ENCODE data around the gene BAZ1A.
A peak's percentile ranks its signal among the peaks of the same experiment; 100 is the strongest.

Gene BAZ1A

DNA sequence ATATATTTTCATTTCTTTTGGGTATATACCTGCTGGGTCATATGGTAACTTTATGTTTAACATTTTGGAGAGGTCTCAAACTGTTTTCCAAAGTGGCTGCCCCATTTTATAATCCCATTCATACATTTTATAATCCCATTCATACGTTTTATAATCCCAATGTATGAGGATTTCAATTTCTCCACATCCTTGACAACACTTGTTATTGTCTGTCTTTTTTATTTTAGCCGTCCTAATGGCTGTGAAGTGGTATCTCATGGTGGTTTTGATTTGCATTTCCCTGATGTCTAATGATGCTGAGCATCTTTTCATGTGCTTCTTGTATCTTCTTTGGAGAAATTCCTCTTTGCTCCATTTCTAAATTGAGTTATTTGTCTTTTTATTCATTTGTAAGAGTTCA, 154.0 kb downstream of the BAZ1A start:
- DNase-seq (ENCODE audit: low read depth in 2 of 2), result no peak

DNA sequence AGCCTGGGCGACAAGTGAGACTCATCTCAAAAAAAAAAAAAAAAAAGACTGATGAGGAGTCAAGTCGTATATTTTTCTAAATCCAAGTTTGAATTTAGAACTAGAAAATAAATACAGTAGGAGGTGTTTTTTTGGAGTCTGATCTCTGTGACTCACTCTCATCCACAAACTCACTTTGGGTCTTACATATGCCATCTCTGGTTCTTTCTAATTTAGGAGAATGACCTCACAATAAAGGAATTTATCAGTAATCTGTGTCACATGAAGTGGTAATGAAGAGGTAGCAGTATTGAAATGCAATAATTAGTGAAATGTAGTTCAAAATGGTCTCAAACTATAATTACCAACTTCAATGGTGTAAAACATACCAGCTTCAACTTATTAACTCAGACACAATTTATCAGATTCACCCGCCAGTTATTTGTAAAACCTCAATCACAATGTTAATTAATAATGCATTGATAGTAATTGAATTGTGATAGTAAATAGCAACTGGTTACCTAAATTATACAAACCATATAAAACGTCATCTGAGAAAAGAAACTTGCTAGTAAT, 156.3 kb downstream of the BAZ1A start:
- no peak for DNase-seq (ENCODE audit: low read depth in 2 of 2)

DNA sequence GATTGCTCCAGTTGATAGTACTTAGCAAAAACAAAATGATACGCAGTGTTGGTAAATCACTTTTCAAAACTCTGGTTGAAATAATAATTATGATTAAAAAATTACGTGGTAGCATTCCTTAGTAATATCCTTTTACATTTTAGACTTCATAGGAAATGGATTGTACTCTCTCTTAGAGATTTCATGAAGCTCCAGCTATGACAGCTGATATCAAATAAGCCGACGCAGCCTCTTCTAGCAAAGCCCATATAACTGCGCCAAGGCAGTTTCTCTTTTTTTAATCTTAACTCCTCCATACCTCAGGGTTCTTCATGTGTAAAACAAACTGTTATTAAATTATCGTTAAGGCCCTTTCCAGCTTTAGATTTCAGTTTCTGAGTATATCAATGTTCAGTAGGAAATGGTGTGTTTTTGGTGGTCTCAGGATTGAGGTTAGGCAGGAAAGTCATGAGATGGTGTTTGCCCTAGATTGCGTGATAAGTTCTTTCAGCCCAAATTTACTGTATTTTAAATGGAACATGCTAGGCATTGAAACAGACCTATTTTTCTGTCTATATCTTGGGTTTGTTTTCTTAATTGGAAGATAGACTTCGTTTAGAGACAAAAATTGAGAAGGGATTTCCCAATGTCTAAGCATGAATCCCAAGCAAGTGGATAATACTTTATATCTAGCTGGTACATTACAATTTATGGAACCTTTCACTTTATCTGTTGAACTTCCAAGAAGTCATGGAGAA, 159.9 kb downstream of the BAZ1A start:
- DNase-seq (ENCODE audit: low read depth in 2 of 2), result no peak

DNA sequence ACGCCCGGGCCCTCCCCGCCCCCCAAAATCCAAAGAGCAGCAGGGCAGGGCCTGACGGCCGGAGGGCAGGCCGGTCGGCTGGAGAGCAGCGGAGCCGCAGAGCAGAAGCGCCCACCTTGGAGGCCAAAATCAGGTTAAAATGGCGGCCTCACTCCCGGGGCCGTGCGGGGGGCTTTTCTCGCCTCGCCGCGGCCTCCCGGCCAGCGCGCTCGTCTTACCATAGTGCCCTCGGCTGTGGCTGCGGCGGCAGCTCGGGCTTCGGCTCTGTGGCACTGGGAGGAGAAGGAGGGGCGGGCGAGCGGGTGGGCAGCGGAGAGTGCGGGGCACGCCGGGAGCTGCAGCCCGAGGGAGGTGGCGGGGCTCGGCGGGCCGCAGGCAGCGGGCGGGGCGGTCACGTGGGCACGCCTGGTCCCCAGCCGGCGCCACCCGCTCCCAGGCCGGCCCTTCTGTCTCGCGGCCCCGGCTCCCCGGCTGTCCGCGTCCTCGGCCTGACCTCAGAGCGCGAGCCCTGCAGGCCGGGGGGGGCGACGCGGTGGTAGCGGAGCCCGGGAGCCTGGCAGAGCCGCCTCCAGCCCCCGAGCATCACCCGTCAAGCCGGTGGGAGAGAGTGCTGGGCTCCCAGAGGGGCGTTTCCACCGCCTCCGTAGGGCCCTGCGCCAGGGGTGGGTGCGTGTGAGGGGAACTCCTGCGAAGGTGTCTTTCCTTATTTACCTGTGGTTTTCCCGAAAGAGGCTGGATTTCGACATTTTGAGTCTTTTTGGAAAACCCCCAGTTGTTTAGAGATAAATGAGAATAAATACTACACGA, 160.6 kb downstream of the BAZ1A start, which contains the start of gene CFL2:
Gene CFL2 (minus strand): TSS at position 274 of the 807 bp plus-strand sequence. CDS start 53 bp downstream, at position 221.
- DNase-seq (ENCODE audit: low read depth in 2 of 2), result peak; percentile 44 to 46

DNA sequence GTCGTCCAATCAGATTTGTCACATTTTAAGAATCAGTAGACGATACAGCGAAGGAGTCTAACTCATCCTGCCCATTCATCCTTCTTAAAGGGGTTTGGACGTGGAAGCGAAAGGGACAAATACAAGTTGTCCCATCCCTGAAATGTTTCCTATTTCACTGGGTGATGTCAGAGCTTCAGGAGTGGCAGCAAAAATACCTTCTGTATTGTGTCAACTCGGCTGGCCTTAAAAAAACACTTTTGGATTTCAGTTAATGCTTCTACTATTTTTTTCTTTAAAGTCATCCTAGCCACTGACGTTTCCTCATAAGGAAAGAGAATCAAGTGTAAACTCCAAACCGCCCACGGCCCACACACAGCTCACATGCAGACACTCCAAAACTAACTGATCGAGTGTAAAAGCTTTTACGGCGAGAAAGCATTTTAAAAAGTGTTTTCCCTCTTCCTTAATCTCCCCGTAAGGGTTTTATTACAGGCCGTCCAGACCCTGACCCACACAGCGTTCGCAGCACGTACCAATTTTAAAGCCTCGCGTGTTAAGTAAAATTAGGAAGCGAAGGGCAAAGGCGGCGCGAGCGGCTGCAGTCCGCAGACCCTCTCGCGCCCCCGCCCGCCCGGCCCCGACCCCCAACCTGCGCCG, 161.4 kb downstream of the BAZ1A start:
- peak in 1 of 2 donors; percentile 28 for DNase-seq (ENCODE audit: low read depth in 2 of 2)

DNA sequence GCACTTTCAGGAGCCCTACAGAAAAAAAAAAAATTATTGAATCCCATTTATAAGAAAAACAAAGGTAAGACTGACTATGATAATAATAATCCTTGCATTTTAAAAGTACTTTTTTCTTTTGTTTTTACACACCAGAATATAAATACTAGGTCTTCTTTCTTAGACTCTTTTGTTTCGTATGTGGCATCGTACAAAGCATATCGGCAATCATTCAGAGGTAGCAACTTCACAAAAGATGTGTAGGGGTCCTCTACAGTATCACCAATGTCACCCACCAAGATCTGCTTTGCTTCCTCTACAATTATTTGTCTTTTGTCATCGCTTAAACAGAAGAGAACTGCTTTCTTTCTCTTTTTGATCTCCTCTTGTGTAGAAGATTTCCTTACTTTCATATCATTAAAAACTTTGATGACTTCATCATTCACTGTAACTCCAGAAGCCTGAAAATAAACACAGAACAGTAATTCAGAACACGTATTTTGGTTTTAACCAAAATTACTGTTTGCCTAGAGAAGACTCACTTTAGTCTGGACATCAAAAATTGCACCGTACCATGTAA, 162.0 kb downstream of the BAZ1A start:
- no peak for DNase-seq (ENCODE audit: low read depth in 2 of 2)

DNA sequence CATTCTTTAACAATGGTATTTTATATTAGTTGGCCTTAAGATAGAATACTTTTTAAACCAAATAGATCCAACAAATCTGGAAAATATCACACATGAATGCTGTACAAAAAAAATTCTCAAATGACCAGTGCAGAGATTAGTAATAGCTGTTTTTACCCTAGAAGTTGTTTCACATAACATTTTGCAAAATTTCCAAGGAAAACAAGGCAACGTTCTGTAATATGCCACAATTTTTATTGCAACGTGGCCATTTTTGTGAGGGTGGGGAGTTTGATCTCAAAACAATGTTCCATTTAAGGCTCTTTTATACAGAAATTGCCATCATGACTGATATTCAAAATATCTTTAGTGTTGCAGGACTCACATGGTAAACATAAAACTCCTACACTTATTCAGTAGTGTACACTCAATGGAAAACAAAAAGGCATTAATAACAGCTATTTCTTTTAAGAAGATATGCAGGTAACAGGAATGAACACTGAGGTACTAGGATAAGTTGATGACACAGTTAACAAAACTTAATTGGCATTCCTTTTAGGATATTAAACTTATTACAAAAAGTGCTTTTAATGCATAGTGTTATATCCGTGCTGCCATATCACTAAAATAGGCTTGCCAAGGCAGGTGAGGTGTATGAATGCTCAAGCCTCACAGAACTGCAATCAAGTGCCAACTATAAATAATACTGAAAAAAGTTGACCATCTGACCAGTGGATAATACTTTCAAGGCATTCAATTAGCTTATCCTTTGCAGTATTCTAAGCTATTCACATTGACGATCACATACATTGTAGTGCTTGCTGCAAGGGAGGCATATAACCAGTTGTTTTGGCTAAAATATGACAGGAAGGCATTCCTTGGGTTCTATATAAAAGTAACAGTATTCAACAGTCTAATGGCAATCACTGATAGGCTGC, 163.1 kb downstream of the BAZ1A start:
- no peak for DNase-seq (ENCODE audit: low read depth in 2 of 2)

DNA sequence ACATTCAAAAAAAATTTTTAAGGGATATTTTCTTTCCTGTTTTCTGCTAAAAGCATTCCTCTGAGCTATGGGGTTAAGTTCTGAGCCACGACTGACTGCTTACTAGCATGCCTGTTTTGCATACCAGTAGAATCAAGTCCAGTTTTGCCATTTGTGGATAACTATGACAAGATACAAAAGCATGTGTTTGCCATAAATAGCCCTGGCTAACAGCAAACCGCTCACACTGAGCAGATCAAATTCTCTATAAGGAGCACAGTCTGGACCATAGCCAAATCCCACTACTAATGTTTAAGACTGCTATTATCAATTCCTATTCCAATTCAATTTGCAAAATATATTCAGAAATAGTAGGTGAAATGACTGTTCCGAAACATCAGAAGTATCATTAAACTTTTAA, 164.0 kb downstream of the BAZ1A start:
- DNase-seq (ENCODE audit: low read depth in 2 of 2), result no peak

DNA sequence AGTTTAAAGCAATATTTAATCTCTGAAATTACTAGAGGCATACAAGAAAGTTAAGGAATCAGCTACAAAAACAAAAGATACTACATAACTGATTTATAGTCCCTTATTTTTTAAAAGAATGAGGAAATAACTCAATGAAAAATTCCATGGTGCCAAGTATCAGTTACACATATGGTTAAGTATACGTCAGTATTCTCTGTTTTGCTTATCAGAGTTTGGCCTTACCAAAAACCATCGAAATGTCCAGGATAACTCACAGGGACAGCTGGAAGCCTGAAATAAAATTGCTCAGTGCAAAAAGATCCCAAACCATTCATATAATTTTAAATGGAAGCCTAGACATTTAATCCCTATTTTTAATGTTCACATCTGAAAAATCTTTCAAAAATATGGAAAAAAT, 164.4 kb downstream of the BAZ1A start:
- DNase-seq (ENCODE audit: low read depth in 2 of 2), result no peak

DNA sequence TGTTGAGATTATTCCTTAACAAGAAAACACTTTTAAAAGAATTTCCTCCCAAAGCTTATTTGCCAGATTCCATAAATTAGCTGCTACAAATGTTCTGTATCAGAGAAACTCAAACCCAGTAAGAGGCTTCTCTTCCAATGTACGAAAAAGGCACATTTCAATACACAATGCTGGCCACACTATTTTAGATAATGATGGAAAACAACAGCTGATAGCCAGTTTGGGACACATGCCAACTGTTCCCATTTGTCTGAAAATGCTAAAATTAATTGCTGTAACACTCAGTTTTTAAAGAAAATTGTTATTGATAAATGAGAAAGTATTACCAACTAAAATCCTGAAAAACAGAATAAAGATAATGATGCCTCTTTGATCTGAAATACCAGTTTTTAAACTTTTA, 165.2 kb downstream of the BAZ1A start:
- DNase-seq (ENCODE audit: low read depth in 2 of 2), result no peak

DNA sequence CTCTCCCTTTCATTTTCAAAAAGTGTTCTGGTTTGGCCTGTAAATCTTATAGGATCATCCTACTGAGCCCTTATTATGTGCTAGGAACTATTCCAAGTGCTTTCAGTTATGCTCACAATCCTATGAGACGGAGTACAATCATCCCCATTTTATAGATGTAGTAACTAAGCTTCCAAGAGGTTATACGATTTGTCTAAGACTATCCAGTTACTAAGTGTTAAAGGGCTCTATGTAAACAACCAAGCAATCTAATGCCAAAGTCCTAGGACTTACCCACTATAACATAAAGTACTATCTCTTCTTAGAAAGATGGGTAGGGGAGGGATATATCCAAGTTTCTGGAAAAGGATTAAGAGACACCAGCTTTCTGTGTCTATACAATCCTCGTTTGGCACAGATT, 167.4 kb downstream of the BAZ1A start:
- no peak for DNase-seq (ENCODE audit: low read depth in 2 of 2)

Measured in stimulated activated CD4-positive, alpha-beta T cell treated with anti-CD3 and anti-CD28 coated beads, Interleukin-15, amount 100 ng/mL, for 48 hours (primary cell).